Smooth muscle cell (in vitro differentiated cells): ENCODE measurements around the gene GSDMA. TPM values are rescaled to one million over a fixed set of nuclear protein-coding genes. Genes with fewer than 3 reads are reported as not detected.

Experiments
- DNase-seq: peaks from one replicate; lab custom pipeline; 2025; ENCODE audit not compliant: unreplicated experiment; lab: John Stamatoyannopoulos, UW
- H2AFZ ChIP-seq: fragments of 200-600 bp; sonication (generic); 2 replicates; pipeline ENCODE4 v1.6.0; 2016; ENCODE audit warnings: antibody characterized with exemption, low read depth, mild to moderate bottlenecking
- H3F3A ChIP-seq: fragments of 200-600 bp; sonication (generic); 2 replicates; pipeline ENCODE4 v1.6.0; 2017; ENCODE audit warnings: antibody characterized with exemption, low read depth
- H3K27ac ChIP-seq: fragments of 200-600 bp; sonication (generic); 2 replicates; pipeline ENCODE4 v1.5.1; 2016; ENCODE audit warnings: low read depth, mild to moderate bottlenecking
- H3K27me3 ChIP-seq: fragments of 200-600 bp; sonication (generic); 2 replicates; pipeline ENCODE4 v1.6.1; 2016; ENCODE audit warnings: low read depth, mild to moderate bottlenecking
- H3K36me3 ChIP-seq: fragments of 200-600 bp; sonication (generic); 2 replicates; pipeline ENCODE4 v1.5.1; 2016; ENCODE audit warnings: low read depth
- H3K4me1 ChIP-seq: fragments of 200-600 bp; sonication (generic); 2 replicates; pipeline ENCODE4 v1.5.1; 2016; ENCODE audit warnings: low read depth
- H3K4me2 ChIP-seq: fragments of 200-600 bp; sonication (generic); 2 replicates; pipeline ENCODE4 v1.6.0; 2016; ENCODE audit warnings: mild to moderate bottlenecking
- H3K4me3 ChIP-seq: fragments of 200-600 bp; sonication (generic); 2 replicates; pipeline ENCODE4 v1.5.1; 2016; ENCODE audit warnings: mild to moderate bottlenecking
- H3K79me2 ChIP-seq: fragments of 200-600 bp; sonication (generic); 2 replicates; pipeline ENCODE4 v1.6.0; 2016; ENCODE audit warnings: low read depth, mild to moderate bottlenecking
- H3K9ac ChIP-seq: fragments of 200-600 bp; sonication (generic); 2 replicates; pipeline ENCODE4 v1.6.0; 2016; ENCODE audit warnings: low read depth
- H3K9me3 ChIP-seq: fragments of 200-600 bp; sonication (generic); replicated peaks from 2 replicates; pipeline ENCODE4 v1.5.1; 2016; ENCODE audit warnings: low read depth
- H4K20me1 ChIP-seq: fragments of 200-600 bp; sonication (generic); 2 replicates; pipeline ENCODE4 v1.6.0; 2016; ENCODE audit warnings: low read depth
- CTCF ChIP-seq: fragments of 200-600 bp; sonication (generic); IDR thresholded peaks from 2 replicates; pipeline ENCODE4 v1.5.1; 2017; ENCODE audit warnings: borderline replicate concordance, mild to moderate bottlenecking, antibody characterized with exemption; ENCODE audit not compliant: insufficient read depth, poor library complexity, severe bottlenecking
- WGBS: methylation state at CpG from one replicate; pipeline ENCODE4 v1.1.7; 2016; ENCODE audit warnings: low lambda C conversion rate; 5-methylcytosine and 5-hydroxymethylcytosine counted together
- polyA plus RNA-seq: library from polyadenylated mRNA; unstranded; fragments of >200 nt; fragmentation: Nextera tagmentation; extraction: Ambion mirVana; gene quantifications from 2 replicates; pipeline ENCODE4 v1.2.1, GENCODE V29; 2016
- total RNA-seq: library from RNA; depleted of rRNA; stranded (reverse); fragments of >200 nt; gene quantifications from 2 replicates; pipeline ENCODE4 v1.2.3, GENCODE V29; 2014

GSDMA gene
- total and polyA plus RNA-seq, 2 experiments from 2014 or later: 0.31 to 0.50 TPM

DNA sequence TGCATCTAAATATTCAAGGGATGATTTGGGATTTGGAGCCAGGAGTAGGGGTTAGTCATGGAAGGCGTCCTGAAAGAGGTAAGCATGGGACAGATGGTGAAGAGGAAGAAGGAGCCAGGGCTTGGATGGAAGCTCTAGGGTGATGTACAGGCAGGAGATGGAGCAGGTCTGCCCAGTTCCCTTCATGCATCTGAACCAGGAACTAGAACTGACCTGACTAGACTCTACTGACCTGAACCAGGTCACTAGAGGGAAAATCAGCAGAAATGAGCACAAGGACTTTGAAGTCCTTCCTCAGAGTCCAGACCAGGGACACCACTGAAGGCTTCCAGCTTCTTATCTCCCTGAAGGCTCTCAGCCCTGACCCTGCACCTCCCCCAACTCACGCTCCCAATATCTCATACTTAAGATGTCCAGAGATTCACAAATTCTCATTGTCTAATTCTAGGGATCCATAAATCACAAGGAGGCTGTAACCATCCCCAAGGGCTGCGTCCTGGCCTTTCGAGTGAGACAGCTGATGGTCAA, 8.3 kb downstream of the GSDMA start:
- Histone ChIP-seq H3K27ac (no peak overlapping the region), H2AFZ (no peak overlapping the region), H3K27me3 (peaks cover 24% of the 10 kb centered on the region), H3K4me2 (no peak overlapping the region), H3K4me1 (no peaks in the 10 kb centered on the region), H3K36me3 (no peaks in the 10 kb centered on the region), H3K9ac (no peak overlapping the region), H3F3A (no peaks in the 10 kb centered on the region), H3K79me2 (no peaks in the 10 kb centered on the region), H3K4me3 (no peak overlapping the region), H3K9me3 (no peaks in the 10 kb centered on the region), H4K20me1 (no peaks in the 10 kb centered on the region)
- no peak for TF ChIP-seq CTCF
- no peak for DNase-seq
- WGBS: 93% methylated on average over 4 of the region's 4 CpGs

DNA sequence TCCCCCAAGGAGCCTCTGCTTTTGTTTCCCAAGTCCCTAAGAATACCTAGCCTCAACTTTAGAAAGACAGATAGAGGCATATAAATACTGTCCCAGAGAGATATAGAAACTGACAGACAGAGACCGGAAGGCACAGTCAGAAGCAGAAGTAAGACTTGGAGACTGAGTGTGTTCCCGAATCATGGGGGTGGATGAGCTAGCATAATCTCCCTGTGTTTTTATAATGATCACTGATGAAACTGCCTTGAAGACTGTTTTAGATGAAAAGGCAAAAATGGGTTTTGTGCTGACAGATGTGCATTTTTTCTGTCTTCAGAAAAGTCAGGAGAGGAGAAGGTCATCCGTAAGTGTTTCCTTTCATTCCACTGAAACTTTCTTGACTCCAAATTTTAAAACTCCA, 9.5 kb downstream of the GSDMA start:
- Histone ChIP-seq H3K4me3 (no peak overlapping the region), H3K4me2 (peak overlapping the region; percentile 63), H3K9me3 (no peaks in the 10 kb centered on the region), H3K36me3 (no peaks in the 10 kb centered on the region), H3K9ac (no peak overlapping the region), H3K27me3 (peaks cover 24% of the 10 kb centered on the region), H3K79me2 (no peaks in the 10 kb centered on the region), H3F3A (no peaks in the 10 kb centered on the region), H3K27ac (peak overlapping the region; percentile 23), H3K4me1 (no peaks in the 10 kb centered on the region), H2AFZ (peak overlapping the region; percentile 35), H4K20me1 (no peaks in the 10 kb centered on the region)
- no peak for DNase-seq
- no peak for TF ChIP-seq CTCF
- 46% methylated on average over 3 of the region's 3 CpGs for WGBS

- Histone ChIP-seq H3K27ac (no peak overlapping the region), H3K9ac (no peak overlapping the region), H3K36me3 (no peaks in the 10 kb centered on the region), H3K4me3 (no peak overlapping the region), H3K4me2 (no peak overlapping the region), H3K9me3 (no peaks in the 10 kb centered on the region), H3F3A (no peaks in the 10 kb centered on the region), H4K20me1 (no peaks in the 10 kb centered on the region), H3K79me2 (no peaks in the 10 kb centered on the region), H2AFZ (no peak overlapping the region), H3K27me3 (peaks cover 24% of the 10 kb centered on the region), H3K4me1 (no peaks in the 10 kb centered on the region)
- DNase-seq: no peak
- WGBS: 97% methylated on average over 2 of the region's 2 CpGs
- no peak for TF ChIP-seq CTCF
These were observed 10.7 kb downstream of the GSDMA start for GRCh38 chr17:39973496-39973895.

DNA sequence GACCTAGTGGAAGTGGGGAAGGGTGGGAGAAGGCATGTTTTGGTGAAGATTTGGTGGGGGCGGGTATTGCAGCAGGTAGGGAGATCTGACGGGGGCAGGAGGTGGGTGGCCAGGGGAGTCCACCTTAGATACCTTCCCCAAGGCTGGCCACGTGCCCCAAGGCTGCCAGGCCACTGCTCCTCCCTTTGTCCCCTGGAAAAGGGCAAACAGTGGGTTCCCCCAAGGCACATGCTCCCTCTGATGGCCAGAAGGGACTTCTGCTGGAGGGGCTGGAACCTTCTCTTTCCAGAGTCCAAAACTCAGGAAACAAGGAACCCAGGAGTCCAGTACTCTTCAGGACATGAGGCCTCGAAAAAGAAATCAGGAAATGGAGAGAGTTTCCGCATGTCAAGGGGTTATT, 11.6 kb downstream of the GSDMA start:
- WGBS: 87% methylated on average over 4 of the region's 5 CpGs
- no peak for TF ChIP-seq CTCF
- H2AFZ ChIP-seq: no peak overlapping the region
- peaks cover 16% of the 10 kb centered on the region for H3K27me3 ChIP-seq
- peaks cover 2% of the 10 kb centered on the region for H3K4me1 ChIP-seq
- no peak for DNase-seq
- H3K4me3 ChIP-seq: no peak overlapping the region
- H3K27ac ChIP-seq: no peak overlapping the region
- no peaks in the 10 kb centered on the region for H3K9me3 ChIP-seq
- no peaks in the 10 kb centered on the region for H3F3A ChIP-seq
- no peak overlapping the region for H3K9ac ChIP-seq
- H3K36me3 ChIP-seq: no peaks in the 10 kb centered on the region
- no peaks in the 10 kb centered on the region for H3K79me2 ChIP-seq
- no peak overlapping the region for H3K4me2 ChIP-seq
- no peaks in the 10 kb centered on the region for H4K20me1 ChIP-seq
